NT2/D1 (cell line): ENCODE data around the gene ADAMTSL1.

Experiments
- SUZ12 ChIP-seq: IDR thresholded peaks from 2 replicates; pipeline ENCODE4 v1.6.1; 2011; ENCODE audit not compliant: insufficient read length, insufficient read depth; ENCODE audit errors: extremely low read depth
- YY1 ChIP-seq: IDR thresholded peaks from 2 replicates; pipeline ENCODE4 v1.6.1; 2011; ENCODE audit not compliant: insufficient read length, insufficient read depth
- ZNF274 ChIP-seq: IDR thresholded peaks from 2 replicates; pipeline ENCODE4 v1.6.1; 2011; ENCODE audit warnings: mild to moderate bottlenecking, low read depth, low read length

DNA sequence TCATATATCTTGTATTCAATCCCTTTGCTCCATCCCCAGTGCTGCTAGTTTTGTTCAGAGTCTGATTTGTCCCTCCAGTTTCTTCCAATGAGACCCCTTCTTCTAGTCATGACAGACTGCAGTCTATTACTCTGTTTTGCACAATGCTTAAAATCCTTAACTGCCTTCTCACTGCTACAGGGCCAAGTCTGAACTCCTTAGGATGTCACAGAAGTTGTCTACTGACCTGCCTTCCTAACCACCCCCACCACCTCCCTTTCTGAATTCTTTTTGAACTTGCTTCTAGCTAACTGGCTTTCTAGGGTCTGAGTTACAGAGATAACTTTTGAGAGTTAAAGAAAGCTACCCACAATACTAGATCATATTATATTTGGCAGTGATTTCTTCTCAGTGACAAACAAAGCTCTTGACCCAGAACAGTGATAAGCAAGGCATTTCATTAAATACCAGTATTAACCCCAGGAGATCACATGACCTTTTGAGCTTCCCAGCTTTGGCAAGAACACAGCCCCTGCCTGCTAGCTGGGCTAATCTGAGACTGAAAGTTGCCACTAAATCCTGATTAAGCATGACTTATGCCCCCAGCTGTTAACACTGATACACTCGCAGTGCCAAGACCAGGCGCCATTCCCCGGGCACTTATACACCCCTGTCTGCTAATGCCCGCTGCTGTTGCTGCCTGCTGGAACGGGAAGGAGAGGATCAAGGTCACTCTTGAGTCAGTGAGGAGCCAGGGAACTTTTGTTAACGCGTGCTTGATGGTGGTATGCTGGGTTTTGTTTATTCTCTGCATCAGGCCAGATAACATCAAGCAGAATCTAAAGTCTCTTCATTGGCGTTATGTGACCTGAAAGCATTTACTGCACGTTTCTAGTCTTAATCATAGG is 36.4 kb upstream of the ADAMTSL1 start:
- TF ChIP-seq YY1 (no peak), ZNF274 (no peak), SUZ12 (no peak)
